Limb (tissue), 2 donors: ENCODE results near the gene TSPAN11.
A peak's percentile ranks its signal among the peaks of the same experiment; 100 is the strongest.

ENCODE experiments used
- DNase-seq, 2 donors: peaks; one replicate each; pipeline ENCODE4 v3.0.0-alpha.2; 2016; ENCODE audit errors: extremely low spot score in 2 of 2

The TSPAN11 gene

DNA sequence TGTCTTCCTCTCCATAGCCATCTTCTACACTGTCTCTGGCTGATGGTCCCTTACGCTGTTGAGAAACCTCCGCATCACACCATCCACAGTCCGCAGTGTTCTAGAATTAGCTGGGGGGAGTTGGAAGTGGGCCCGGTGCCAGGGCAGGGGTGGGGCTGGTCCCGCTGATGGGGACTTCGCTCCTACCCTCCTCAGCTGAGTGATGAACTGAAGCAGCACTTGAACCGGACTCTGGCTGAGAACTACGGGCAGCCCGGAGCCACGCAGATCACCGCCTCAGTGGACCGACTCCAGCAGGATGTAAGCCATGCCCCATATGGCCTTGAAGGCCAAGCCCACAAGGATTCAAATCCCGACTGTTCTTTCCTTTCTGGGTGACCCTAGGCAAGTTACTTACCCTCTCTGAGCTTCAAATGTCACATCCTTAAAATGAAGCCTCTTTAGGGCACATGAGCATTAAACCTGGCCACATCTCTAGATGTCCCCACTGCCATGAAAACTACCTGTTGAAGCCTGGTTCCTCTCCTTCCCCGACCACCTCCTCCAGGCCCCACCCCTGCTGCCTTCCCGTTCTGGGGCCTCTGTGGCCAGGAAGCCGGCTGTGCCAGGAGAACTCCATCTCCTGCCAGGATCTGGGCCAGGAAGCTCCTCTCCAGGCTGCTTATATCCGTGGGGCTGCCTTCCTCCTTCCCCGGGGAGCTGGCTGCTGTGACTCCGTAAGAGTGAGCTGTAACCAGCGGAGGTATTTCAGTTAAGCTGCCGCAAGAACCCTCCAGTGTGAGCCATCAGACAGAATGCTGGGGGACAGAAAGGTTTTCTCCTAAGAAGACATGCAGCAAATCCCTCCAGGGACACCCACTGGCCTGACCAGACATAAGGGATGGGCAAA lies 53.1 kb downstream of the TSPAN11 start:
- no peak for DNase-seq

GRCh38 chr12:30980955-30981662 lies 54.6 kb downstream of the TSPAN11 start:
- DNase-seq: no peak

GRCh38 chr12:30982413-30982812 lies 55.9 kb downstream of the TSPAN11 start:
- DNase-seq: no peak

- peak in 1 of 2 donors; percentile 74 for DNase-seq
These were observed 59.4 kb downstream of the TSPAN11 start for GRCh38 chr12:30985814-30986452.

- no peak for DNase-seq
These were observed 61.5 kb downstream of the TSPAN11 start for GRCh38 chr12:30988086-30988485.

DNA sequence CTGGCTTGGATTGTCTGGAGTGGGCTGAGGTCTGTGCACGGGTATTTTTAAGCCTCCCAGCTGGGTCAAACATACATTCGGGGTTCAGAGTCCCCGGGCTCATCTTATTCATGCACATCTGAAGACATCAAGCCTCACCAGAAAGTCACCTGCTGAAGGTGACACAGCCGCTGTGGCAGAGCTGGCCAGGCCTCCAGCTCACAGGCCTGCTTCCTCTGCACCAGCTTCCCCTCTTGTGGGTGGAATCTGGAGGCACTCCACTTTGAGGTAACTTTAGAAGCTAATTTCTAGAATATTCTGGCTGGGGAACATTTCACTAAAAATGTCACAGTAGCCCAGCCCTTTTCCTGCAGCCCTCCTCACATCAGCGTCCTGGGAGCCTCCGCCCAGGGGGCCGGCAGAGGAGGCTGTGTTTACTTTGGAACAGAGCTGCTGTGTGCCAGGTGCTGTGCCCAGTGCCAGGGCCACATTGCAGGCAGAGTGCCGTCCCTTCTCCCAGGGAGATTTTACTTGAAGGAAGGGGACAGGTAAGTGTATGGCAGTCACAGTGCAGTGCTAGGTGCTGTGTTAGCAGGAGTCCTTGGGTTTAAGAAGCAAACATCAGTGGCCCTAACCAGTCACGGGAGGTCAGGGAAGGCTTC lies 62.2 kb downstream of the TSPAN11 start:
- DNase-seq: no peak

DNA sequence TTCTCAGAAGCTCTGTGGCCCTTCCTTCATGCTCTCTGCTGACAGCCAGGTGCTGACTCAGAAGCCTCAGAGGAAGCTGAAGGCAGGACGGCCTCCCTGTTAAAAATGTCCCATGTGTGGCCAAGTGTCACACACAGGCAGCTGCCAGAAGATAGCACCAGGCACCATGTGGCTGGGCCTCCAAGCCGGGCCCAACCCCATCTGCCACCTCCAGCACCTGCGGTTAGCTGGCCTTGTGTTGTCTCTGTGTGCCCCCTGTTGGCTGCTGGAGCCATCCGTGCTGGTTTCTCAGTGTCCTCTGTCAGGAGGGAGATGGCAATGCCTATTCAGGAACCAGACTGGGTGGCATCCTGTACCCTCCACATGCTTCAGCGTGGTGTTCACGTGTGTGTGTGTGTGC lies 63.2 kb downstream of the TSPAN11 start:
- DNase-seq: peak in 1 of 2 donors; percentile 58

DNA sequence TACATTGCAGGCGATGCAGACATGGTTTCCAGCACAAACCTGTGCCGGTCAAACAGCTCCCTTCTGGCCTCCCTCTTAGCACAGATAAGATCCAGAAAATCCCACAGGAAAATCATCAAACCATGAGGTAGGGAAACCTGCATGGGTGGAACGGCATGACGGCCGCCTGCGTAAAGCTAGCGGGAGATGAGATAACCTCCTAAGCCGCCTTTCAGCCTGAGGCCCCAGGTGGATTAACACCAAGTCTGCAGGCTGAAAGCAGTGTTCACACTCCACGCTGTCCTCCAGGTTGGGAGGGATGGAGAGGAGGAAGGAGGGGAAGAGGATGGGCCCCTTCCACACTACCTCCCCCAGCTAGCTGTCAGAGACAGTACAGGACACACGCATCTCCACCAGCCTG lies 63.8 kb downstream of the TSPAN11 start:
- DNase-seq: no peak

GRCh38 chr12:30990776-30991175 lies 64.2 kb downstream of the TSPAN11 start:
- no peak for DNase-seq

- no peak for DNase-seq
These were observed 64.9 kb downstream of the TSPAN11 start for GRCh38 chr12:30991466-30991865.

DNA sequence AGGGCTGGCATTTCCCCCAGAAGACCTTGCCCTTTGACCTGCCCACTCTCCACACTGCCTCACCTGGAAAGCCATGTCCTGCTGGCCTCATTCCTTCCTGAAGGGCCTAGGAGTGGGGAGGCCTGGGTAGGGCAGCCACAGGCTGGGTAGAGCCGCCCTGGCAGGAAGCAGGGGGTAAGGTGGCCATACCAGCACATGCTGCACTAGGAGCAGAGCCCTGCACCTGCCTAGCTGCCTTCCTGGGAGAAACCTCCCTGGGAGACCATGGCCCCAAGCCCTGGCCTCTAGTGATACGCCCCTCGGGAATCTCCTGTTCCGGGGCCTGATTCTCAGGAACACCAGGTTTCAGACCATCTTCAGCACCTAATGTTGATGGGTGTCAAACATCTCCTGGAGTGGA lies 65.8 kb downstream of the TSPAN11 start:
- no peak for DNase-seq

DNA sequence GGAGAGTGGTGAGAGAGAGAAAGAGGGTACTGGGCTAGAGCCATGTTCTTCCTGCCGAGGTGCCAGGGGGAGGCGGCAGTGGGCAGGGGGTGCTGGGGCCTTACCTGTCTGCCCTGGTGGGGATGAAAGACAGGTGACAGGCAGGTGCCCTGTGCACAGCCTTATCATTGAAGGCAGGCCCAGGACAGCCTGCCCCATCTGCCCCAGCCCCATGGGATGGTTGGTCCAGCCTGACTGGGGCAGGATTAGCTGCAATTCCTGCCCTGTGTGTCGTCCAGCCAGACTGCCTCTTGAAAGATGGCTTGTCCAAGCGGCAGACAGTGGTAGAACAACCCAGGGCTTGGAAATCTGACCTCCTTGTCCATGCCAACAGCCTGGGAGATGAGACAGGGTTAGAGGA lies 67.2 kb downstream of the TSPAN11 start:
- DNase-seq: no peak

GRCh38 chr12:30994274-30994673 lies 67.7 kb downstream of the TSPAN11 start:
- DNase-seq: no peak

GRCh38 chr12:30996255-30996654 lies 69.7 kb downstream of the TSPAN11 start:
- no peak for DNase-seq

- no peak for DNase-seq
These were observed 70.2 kb downstream of the TSPAN11 start for GRCh38 chr12:30996752-30997151.

- no peak for DNase-seq
These were observed 71.3 kb downstream of the TSPAN11 start for GRCh38 chr12:30997685-30998440.

GRCh38 chr12:30999011-30999410 lies 72.5 kb downstream of the TSPAN11 start:
- DNase-seq: no peak

DNA sequence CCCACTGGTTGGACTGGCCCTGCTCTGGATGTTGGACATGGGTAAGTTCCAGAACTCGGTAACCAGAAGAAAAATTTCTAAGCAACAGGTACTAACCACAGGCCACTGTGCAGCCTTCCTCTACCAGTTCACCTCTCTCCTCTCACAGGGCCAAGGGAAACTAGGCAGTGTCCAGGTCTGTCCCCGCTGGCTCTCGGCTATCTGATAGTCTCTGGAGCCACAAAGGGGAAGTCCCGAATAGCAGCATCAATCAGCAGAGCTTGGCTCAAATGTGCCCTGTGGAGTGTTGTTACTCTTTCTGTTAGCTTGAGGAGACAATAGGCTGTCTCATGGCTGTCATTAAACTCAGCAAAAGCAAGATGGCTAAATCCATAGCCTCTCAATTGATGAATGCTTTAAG lies 73.2 kb downstream of the TSPAN11 start:
- no peak for DNase-seq

- DNase-seq: no peak
These were observed 74.2 kb downstream of the TSPAN11 start for GRCh38 chr12:31000751-31001150.

DNA sequence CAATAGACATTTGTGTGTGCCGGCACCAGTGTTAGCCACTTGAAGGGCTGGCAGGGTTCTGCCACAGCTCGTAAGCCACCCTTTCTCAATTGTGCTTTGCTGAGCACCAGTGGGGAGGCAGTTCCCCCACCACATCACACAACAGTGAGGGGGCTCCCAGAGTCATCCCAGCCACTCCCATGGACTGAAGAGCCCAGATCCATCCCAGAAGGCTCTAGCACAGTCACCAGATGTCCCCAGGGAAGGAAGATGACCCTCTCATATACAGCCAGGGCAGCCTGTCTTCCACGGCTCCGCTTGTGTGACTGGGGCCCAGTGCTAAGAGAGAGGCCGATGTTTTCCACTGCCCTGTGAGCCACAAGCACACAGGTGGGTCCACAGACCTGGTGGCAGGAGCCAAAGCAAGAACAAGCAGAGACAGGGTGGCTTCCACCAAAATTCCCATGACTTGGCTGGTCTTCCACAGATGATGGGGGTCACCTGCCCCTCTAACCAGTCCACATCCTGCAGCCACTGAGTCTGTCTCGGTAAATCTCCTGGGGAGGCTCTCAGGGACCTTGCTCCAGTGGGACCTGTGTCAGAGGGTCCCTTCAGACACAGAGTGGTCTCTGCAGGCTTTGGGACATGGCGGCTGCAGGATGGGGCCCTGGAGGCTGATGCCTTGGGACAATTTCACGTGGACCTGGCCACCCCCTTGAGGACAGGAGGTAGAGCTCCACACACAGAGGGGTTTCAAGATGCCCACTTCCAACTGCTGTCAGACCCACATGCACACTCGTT lies 75.2 kb downstream of the TSPAN11 start:
- peak in 1 of 2 donors; percentile 14 for DNase-seq
